Panc1 (cell line): ENCODE measurements around the gene TSPAN15. TPM values are rescaled to one million over a fixed set of nuclear protein-coding genes. Genes with fewer than 3 reads are reported as not detected.

Experiments used
- ATAC-seq: fragments of 200-7000 bp; cut with Tn5 transposase; 2 replicates; pipeline ENCODE4 v1.9.1; 2020; ENCODE audit warnings: mild to moderate bottlenecking, moderate library complexity
- BruUV-seq: library from RNA; stranded (reverse); fragments of 400-500 nt; replicated peaks from 2 replicates; lab custom pipeline; 2021; lab: Mats Ljungman, UMichigan
- CTCF ChIA-PET: fragments of 300-600 bp; sonication (Branson Sonifier 250); formaldehyde crosslinking; loops from one replicate; lab custom pipeline; 2022; ENCODE audit warnings: antibody characterized with exemption; lab: Charles Lee
- POLR2A ChIA-PET: fragments of 300-600 bp; sonication (Branson Sonifier 250); formaldehyde crosslinking; loops from one replicate; lab custom pipeline; 2022; ENCODE audit warnings: antibody characterized with exemption; lab: Charles Lee
- DNase-seq: peaks from one replicate; pipeline ENCODE4 v3.0.0-alpha.2; 2010; ENCODE audit warnings: low read depth, low spot score
- H3K27ac ChIP-seq: 2 replicates; pipeline ENCODE4 v1.5.1; 2011; ENCODE audit warnings: mild to moderate bottlenecking, low read length, inconsistent platforms
- H3K27me3 ChIP-seq: fragments of 200-500 bp; sonication (Bioruptor generic); 2 replicates; pipeline ENCODE4 v1.6.0; 2014; ENCODE audit warnings: low read length, inconsistent platforms; ENCODE audit not compliant: control insufficient read depth, insufficient read depth
- H3K36me3 ChIP-seq: fragments of 200-500 bp; sonication (Bioruptor generic); 2 replicates; pipeline ENCODE4 v1.5.1; 2014; ENCODE audit warnings: inconsistent platforms, mild to moderate bottlenecking, low read length, moderate library complexity; ENCODE audit not compliant: control insufficient read depth, insufficient read depth
- H3K4me1 ChIP-seq: 2 replicates; pipeline ENCODE4 v1.5.1; 2011; ENCODE audit warnings: inconsistent platforms, mild to moderate bottlenecking, low read length, moderate library complexity; ENCODE audit not compliant: control insufficient read depth, insufficient read depth
- H3K4me3 ChIP-seq, 2 experiments: 2 replicates each; pipeline ENCODE4 v1.5.1; 2011 to 2012; ENCODE audit warnings: low read depth in 2 of 2, low read length in 2 of 2, mild to moderate bottlenecking in 2 of 2, inconsistent platforms in 1 of 2, moderate library complexity in 1 of 2
- H3K9me3 ChIP-seq: fragments of 200-500 bp; sonication (Bioruptor generic); 2 replicates; pipeline ENCODE4 v1.5.1; 2014; ENCODE audit warnings: low read depth, mild to moderate bottlenecking, inconsistent platforms, low read length, moderate library complexity; ENCODE audit not compliant: control insufficient read depth, insufficient read depth
- POLR2AphosphoS5 ChIP-seq: IDR thresholded peaks from 2 replicates; pipeline ENCODE4 v1.6.1; 2012; ENCODE audit warnings: mild to moderate bottlenecking, low read depth, low read length, moderate library complexity
- SIN3A ChIP-seq: IDR thresholded peaks from 2 replicates; pipeline ENCODE4 v1.6.1; 2012; ENCODE audit warnings: low read depth, mild to moderate bottlenecking, low read length, moderate library complexity, borderline replicate concordance; ENCODE audit not compliant: insufficient read depth
- TCF7L2 ChIP-seq: IDR thresholded peaks from 2 replicates; pipeline ENCODE4 v1.6.1; 2011; ENCODE audit warnings: mild to moderate bottlenecking, low read depth, low read length, inconsistent platforms
- in situ Hi-C: cut with HindIII; loops from 2 replicates; pipeline ENCODE4 v1.10.0; 2016; ENCODE audit warnings: low sequenced_read_pairs, low pct_unique_long_range_greater_than_20kb
- intact Hi-C: fragments of 100-400 bp; cut with micrococcal nuclease; formaldehyde crosslinking; loops from one replicate; pipeline ENCODE4 v1.10.0; 2022; ENCODE audit not compliant: unreplicated experiment
- total RNA-seq: library from RNA; stranded (reverse); gene quantifications from one replicate; pipeline ENCODE4 v1.2.1, GENCODE V29; 2021; ENCODE audit not compliant: unreplicated experiment
- TF ChIP-seq, protein P1 (sequence below): fragments of 450-650 bp; IDR thresholded peaks from 2 replicates; pipeline ENCODE4 v1.5.1; 2017; ENCODE audit warnings: mild to moderate bottlenecking
- TF ChIP-seq, protein P2 (sequence below), 2 experiments: IDR thresholded peaks; 2 replicates each; pipeline ENCODE4 v1.6.1; 2011 to 2012; ENCODE audit warnings: low read depth in 2 of 2, control low read depth in 1 of 2, low read length in 1 of 2, mild to moderate bottlenecking in 1 of 2, moderate library complexity in 1 of 2; ENCODE audit not compliant: insufficient read depth in 1 of 2

TSPAN15 gene
- total RNA-seq, 1 experiment from 2014 or later, result 199 TPM

DNA sequence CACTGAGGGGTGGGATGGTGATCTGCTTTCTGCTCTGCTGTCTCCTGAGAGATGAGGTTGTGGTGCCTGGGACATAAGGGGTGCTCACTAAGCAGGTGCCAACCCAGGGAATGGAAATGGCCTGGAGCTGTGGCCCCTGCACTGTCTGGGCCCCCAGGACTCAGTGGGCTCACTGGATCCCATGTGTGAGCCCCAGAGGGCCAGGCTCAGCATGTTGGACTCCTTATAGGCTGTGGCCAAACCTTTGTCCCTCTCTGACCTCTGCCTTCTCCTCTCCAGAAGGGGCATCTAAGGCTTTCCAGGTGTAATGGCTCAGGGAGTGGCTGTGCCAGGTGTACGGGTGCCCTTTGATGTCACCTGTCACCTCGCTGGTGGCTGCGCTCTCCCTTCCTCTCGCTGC is 65.5 kb downstream of the TSPAN15 start:
- Histone ChIP-seq H3K4me3 (no peak overlapping the region), H3K27me3 (no peaks in the 10 kb centered on the region), H3K9me3 (no peaks in the 10 kb centered on the region), H3K4me1 (no peaks in the 10 kb centered on the region), H3K27ac (no peak overlapping the region), H3K36me3 (0 out of 2 replicates have a peak, but pooled peaks cover 4% of the 10 kb centered on the region)
- ChIA-PET CTCF (interaction anchor here (4.4 kb wide), 1 partner anchor 119 kb away, joined by 49 read pairs; no protein-coding TSS in a partner anchor), POLR2A (no interaction called here)
- no TSS peak for BruUV-seq
- TF ChIP-seq, protein P1, sequence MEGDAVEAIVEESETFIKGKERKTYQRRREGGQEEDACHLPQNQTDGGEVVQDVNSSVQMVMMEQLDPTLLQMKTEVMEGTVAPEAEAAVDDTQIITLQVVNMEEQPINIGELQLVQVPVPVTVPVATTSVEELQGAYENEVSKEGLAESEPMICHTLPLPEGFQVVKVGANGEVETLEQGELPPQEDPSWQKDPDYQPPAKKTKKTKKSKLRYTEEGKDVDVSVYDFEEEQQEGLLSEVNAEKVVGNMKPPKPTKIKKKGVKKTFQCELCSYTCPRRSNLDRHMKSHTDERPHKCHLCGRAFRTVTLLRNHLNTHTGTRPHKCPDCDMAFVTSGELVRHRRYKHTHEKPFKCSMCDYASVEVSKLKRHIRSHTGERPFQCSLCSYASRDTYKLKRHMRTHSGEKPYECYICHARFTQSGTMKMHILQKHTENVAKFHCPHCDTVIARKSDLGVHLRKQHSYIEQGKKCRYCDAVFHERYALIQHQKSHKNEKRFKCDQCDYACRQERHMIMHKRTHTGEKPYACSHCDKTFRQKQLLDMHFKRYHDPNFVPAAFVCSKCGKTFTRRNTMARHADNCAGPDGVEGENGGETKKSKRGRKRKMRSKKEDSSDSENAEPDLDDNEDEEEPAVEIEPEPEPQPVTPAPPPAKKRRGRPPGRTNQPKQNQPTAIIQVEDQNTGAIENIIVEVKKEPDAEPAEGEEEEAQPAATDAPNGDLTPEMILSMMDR, result no peak
- TF ChIP-seq POLR2AphosphoS5, result no peak
- TF ChIP-seq TCF7L2, result no peak
- TF ChIP-seq, protein P2, sequence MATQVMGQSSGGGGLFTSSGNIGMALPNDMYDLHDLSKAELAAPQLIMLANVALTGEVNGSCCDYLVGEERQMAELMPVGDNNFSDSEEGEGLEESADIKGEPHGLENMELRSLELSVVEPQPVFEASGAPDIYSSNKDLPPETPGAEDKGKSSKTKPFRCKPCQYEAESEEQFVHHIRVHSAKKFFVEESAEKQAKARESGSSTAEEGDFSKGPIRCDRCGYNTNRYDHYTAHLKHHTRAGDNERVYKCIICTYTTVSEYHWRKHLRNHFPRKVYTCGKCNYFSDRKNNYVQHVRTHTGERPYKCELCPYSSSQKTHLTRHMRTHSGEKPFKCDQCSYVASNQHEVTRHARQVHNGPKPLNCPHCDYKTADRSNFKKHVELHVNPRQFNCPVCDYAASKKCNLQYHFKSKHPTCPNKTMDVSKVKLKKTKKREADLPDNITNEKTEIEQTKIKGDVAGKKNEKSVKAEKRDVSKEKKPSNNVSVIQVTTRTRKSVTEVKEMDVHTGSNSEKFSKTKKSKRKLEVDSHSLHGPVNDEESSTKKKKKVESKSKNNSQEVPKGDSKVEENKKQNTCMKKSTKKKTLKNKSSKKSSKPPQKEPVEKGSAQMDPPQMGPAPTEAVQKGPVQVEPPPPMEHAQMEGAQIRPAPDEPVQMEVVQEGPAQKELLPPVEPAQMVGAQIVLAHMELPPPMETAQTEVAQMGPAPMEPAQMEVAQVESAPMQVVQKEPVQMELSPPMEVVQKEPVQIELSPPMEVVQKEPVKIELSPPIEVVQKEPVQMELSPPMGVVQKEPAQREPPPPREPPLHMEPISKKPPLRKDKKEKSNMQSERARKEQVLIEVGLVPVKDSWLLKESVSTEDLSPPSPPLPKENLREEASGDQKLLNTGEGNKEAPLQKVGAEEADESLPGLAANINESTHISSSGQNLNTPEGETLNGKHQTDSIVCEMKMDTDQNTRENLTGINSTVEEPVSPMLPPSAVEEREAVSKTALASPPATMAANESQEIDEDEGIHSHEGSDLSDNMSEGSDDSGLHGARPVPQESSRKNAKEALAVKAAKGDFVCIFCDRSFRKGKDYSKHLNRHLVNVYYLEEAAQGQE (IDR thresholded peaks at IDR 0.05; ENCODE audit: insufficient read depth in 1 of 2, low read depth in 2 of 2, low read length in 1 of 2), result no peak
- no peak for TF ChIP-seq SIN3A
- no peak for ATAC-seq
- no peak for DNase-seq
- in situ Hi-C loops (no loop called here), intact Hi-C loops (loop anchor here (10.0 kb wide), 1 partner anchor 118 kb away; the partner anchor contains the start of gene FAM241B)

DNA sequence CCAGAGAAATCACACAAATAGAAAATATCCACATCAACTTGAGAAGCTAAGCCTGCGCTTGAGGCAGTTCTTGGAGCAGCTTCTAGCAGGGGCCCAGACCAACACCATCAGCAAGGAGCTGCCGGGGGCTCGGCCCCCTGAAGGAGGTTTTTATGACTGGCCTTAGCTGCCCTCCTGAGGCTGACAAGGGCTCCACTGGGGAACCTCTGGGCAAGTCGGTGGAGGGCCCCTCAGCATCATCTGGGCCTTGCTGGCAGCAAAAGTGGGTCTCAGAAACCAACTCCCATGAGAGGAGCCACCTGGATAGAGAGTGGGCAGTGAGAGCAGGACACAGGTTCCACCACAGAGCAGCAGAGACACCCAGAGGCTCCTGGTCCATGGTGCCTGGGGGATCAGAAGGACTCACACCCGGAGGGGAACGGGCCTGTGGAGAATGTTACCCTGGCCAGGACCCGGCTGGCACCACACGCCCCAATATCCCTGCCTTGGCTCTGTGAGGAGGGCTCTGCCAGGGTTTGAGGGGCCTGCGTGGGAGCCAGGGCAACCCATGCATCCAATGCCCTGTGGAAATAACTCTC is 66.1 kb downstream of the TSPAN15 start:
- DNase-seq, result no peak
- no peaks in the 10 kb centered on the region for H3K27me3 ChIP-seq
- ChIA-PET POLR2A (no interaction called here), CTCF (interaction anchor here (4.4 kb wide), 1 partner anchor 119 kb away, joined by 49 read pairs; no protein-coding TSS in a partner anchor)
- no peaks in the 10 kb centered on the region for H3K4me1 ChIP-seq
- H3K36me3 ChIP-seq, result 0 out of 2 replicates have a peak, but pooled peaks cover 4% of the 10 kb centered on the region
- H3K4me3 ChIP-seq, result no peak overlapping the region
- 0 out of 2 replicates have a peak, but pooled peaks have one; percentile 5 for ATAC-seq
- BruUV-seq, result no TSS peak
- no peaks in the 10 kb centered on the region for H3K9me3 ChIP-seq
- in situ Hi-C loops, result no loop called here
- intact Hi-C loops, result loop anchor here (10.0 kb wide), 1 partner anchor 117 kb away; the partner anchor contains the start of gene FAM241B
- no peak overlapping the region for H3K27ac ChIP-seq
- TF ChIP-seq, protein P1, result no peak
- TF ChIP-seq SIN3A (no peak), POLR2AphosphoS5 (no peak), TCF7L2 (no peak)
- TF ChIP-seq, protein P2 (IDR thresholded peaks at IDR 0.05; ENCODE audit: insufficient read depth in 1 of 2, low read depth in 2 of 2, low read length in 1 of 2), result no peak
